NCI-H226 (cell line): Measurements from ENCODE around the gene FAM114A2.
"Not testable (repeated sequence)": the region's sequence is repeated elsewhere in the genome, so short reads cannot be mapped to it uniquely, and the experiment has no call there.

ENCODE experiments used
- DNase-seq: peaks from one replicate; pipeline ENCODE4 v3.0.0-alpha.2; 2015

Gene FAM114A2

GRCh38 chr5:154047324-154047723, 8.6 kb upstream of the FAM114A2 start:
- DNase-seq: no peak

DNA sequence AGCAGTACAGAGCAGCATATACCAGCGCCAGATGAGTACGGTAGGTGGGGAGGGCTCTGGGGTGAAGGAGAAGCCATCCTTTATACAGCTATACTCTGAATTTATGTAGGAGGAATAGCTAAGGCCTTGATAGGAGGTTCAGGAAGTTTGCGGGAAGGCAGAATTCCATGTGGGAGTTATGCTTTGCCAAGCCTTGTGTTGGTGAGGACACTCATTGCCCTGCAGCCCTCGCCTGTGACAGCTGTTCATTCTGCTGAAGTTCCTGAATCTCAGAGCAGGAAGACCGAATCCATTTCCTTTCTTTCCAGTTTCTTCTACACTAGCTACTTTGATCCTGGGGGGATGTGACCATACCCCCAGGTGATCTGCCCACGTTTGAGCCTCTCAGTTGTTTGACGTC, 7.8 kb upstream of the FAM114A2 start:
- DNase-seq: no peak

DNA sequence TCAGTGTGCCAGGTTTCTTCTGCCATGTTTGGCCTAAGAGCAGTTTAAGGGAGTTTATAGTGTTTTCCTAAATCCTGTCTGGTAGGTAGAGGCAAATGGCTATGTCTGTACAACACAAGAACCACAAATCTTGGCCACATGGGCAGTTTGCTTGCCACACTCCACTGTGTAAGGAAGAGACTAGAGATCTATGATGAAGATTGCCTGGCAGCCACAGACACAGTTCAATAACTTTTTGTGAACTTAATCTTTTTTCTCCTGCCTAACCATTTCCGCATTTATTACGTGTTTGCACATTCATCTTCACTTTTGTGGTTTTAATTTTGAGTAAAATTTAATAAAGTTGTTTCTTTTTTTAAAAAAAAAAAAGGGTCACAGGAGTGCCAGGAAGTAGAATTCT, 5.9 kb upstream of the FAM114A2 start:
- no peak for DNase-seq

DNA sequence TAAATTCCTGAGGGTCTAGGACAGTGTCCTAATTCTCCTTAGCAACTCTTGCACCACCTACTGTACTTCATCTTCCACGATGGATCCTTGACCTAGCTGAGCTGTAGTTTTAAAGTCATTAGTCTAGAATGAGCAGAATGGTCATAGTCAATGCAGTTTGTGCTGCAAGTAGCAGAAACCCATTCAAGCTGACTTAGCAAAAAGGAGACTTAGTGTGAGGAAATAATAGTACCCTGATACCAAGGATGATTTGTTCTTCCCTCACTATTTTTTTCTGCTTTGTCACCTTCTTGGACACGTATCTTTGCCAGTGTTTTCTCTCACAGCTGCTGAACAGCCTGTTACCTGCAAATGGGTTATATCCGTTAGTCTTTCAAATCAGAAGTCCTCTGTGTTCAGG, 5.4 kb upstream of the FAM114A2 start:
- DNase-seq: no peak

DNA sequence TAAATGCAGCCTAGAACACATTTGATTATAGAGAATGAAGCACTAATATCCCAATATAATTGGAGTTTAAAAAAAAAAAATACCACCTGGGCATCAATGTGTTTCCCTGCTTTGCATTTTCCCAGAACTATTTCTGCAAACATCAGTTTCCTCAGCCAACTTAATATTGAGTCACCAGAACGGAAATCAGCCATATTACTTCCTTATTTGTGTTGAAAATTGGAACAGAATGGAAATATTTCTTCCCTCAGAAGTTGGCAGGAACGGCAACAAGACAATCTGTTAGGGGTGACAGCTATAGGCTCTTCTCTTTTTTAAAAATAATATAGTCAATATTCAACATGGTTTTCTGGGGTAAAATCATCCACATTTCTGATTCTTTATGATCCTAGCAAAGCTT, 4.1 kb upstream of the FAM114A2 start:
- DNase-seq: no peak

DNA sequence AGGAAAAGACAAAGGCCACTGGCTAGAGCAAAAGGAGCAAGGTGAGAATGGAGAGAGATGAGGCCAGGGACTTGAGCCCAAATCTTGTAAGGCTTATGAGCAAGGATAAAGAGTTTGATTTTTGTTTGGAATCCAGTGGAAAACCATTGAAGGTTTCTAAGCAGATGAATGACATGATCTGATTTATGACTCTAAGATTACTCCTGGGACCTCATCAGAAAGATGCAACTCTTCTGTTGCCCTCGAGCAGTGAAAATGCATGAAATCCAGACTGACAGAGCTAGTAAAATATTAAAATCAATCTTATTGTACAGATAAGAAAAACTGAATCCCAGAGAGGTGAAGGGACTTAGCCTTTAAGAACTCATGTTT, 734 bp upstream of the FAM114A2 start:
- no peak for DNase-seq

- DNase-seq: no peak
These were observed 426 bp downstream of the FAM114A2 start for GRCh38 chr5:154038261-154038706.

DNA sequence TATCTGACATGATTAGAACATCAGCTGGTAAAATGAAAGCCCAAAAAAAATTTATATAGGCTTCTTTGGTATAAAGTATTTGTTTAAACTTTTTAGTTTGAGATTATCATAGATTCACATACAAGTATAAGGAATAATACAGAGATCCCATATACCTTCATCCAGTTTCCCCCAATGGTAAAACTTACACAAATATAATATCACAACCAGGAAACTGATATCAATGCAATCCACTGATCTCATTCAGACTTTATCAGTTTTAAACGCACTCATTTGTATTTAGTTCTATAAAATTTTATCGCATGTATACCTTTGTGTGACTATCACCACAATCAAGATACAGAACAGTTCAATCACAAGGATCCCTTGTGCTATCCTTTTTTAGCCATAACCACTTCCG, 3.8 kb downstream of the FAM114A2 start:
- no peak for DNase-seq

- no peak for DNase-seq
These were observed 6.7 kb downstream of the FAM114A2 start for GRCh38 chr5:154031937-154032489.

DNA sequence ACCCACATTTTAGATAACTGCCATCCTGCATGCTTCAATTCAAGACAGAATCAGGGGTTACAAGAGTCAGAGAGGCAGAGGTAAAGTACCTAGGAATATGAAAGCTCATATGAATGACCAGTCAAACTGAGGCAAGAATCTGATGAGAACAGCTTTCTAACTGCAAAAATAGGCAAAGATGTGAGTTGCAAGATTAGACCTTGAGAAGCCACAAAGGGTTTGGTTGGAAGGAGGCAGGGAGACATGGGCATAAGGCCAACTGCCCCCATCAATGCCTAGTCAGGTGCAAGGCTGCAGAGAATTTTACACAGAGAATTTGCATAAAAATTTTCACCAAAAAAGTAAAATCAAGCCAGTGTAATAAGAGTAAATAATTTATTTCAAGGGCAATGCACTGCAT, 12.8 kb downstream of the FAM114A2 start:
- DNase-seq: no peak

- DNase-seq: not testable (repeated sequence)
These were observed 19.8 kb downstream of the FAM114A2 start for GRCh38 chr5:154018919-154019318.

DNA sequence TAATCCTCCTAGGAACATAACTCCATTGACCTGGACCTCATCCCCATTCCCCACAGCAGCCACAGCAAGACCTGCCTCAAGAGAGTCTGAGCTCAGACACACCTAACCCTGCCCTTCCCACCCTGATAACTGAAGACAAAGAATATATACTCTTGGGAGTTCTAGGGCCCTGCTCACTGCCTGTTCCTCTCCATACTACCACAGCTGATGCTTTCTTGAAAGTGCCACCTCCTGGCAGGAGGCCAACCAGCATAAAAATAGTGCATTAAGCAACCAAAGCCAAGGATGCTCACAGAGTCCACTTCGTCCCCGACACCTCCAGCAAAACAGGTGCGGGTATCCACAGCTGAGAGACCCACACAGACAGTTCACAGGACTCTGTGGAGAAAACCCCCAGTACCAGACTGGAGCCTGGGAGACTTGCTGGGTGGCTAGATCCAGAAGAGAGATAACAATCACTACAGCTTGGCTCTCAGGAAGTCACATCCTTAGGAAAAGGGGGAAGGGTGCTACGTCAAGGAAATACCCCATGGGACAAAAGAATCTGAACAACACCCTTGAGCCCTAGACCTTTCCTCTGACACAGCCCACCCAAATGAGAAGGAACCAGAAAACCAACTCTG, 23.5 kb downstream of the FAM114A2 start:
- DNase-seq: no peak

GRCh38 chr5:154010660-154011059, 28.1 kb downstream of the FAM114A2 start:
- no peak for DNase-seq

DNA sequence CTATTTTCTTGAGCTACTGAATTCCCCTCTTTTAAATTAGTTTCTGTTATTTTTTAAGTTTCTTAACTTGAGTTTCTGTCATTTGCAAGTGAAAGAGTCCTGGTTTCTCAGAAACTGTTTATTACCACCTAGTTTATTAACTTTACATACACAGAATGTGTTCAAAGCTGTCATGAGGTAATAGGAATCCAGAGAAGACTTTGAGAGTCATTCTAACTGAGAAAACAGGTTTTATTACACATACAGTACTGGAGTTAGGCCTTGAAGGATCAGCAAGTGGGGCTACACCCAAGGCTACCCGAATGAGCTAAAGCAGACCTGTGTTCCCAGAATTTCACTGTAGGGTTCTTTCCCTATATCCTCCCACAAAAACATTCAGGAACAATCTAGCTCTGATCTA, 33.1 kb downstream of the FAM114A2 start:
- DNase-seq: no peak

DNA sequence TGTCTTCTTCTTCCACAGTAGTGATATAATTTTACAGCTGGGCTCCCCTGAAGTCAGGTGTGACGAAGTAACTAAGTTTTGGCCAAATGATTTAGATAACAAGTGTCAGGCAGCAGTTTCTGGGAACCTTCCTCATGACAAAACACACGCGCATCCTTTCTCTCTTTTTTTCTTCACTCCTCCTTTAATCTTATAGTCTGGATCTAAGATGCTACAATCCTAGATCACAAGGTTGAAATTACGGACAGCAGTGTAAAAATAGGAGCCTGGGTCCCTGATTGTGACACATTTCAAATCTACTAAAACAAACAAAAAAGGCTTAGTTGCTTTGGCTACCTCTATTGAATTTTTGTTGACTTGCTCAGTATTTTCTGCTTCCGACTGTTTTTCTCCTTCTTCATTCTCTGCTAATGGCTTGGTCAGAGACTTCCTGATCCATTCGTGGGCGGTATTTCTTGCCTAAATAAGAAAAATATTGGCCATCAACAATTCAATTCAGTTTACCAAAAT, 36.1 kb downstream of the FAM114A2 start:
- no peak for DNase-seq

DNA sequence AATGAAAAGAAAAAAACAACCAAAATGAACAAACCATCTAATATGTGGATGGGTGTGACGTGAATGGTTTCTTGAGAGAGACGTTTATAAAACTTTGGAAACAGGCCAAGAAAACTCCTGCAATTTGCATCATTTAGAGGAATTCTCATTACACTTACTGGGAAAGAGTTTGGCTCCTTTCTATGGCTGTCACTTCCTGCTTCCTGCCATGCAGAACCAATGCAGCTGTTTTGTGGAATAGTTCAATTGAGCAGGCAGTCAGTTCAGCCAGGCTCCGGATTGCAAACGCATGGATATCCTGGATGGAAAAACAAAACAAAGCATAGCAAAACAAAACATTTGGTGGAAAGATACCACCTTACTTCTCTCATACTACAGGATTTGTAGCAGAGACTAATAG, 36.6 kb downstream of the FAM114A2 start:
- DNase-seq: no peak

- DNase-seq: no peak
These were observed 38.0 kb downstream of the FAM114A2 start for GRCh38 chr5:154000703-154001102.

GRCh38 chr5:153999995-154000394, 38.7 kb downstream of the FAM114A2 start:
- DNase-seq: no peak

GRCh38 chr5:153998768-153999167, 39.9 kb downstream of the FAM114A2 start:
- DNase-seq: no peak

DNA sequence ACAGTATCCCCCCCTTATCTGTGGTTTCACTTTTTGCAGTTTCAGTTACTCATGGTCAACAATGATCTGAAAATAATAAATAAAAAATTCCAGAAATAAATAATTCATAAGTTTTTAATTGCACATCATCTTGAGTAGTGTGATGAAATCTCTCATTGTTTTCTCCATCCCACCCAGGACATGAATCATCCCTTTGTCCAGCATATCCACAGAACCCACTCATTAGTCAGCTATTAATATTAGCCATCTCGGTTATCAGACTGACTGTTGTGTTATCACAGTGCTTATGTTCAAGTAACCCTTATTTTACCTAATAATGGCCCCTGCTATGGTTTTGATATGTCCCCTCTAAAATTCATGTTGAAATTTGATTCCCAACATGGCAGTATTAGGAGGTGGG, 40.7 kb downstream of the FAM114A2 start:
- no peak for DNase-seq

GRCh38 chr5:153991168-153991567, 47.5 kb downstream of the FAM114A2 start:
- DNase-seq: no peak

- no peak for DNase-seq
These were observed 50.2 kb downstream of the FAM114A2 start for GRCh38 chr5:153988510-153988909.

GRCh38 chr5:153987301-153987700, 51.4 kb downstream of the FAM114A2 start:
- no peak for DNase-seq

DNA sequence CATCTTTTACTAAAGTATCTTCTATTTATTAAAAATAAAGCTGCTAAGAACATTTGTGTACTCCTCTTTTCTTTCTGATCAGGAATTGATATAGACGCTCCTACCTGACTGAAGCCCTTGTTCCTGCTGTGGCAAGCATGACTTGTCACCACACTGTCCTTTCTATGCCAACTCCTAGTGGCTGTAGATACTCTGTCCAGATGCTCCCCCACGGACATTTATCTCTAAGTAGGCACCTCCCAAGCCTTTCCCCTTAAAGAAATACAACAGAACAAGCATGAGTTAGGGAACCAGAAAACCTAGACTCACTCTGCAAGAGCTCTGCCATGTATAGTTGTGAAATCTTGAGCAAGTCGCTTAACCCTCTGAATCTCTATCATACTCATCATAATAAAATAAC, 53.2 kb downstream of the FAM114A2 start:
- no peak for DNase-seq

DNA sequence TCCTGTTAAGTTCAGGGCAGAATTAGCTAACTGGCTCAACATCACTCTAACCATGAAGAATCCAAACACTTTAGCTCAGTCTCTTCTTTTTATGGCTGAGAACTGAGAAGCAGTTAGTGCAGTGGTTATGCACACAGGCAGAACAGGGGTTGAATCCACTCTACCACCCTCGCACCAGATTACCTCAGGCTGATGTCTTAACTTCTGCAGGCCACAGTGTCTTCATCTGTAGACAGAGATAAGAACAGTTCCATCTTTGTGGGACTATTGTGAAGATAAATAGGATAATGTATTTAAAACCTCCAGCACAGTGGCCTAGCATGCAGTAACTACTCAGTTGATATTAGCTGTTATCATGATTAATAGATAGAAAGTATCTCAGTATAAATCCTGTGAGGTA, 54.8 kb downstream of the FAM114A2 start:
- no peak for DNase-seq
